HepG2 (cell line): ENCODE data around the gene TMEM231. TPM values are rescaled to one million over a fixed set of nuclear protein-coding genes. Genes with fewer than 3 reads are reported as not detected.
A peak's percentile ranks its signal among the peaks of the same experiment; 100 is the strongest.

Experiments used
- BORCS8-MEF2B ChIP-seq: sonication (generic); formaldehyde crosslinking; IDR thresholded peaks from 2 replicates; pipeline ENCODE4 v1.8.0; 2022; ENCODE audit warnings: mild to moderate bottlenecking, missing genetic modification reagents
- CEBPG ChIP-seq: IDR thresholded peaks from 2 replicates; pipeline ENCODE4 v1.6.1; 2016
- CHD4 ChIP-seq: fragments of 200-600 bp; sonication (generic); IDR thresholded peaks from 2 replicates; pipeline ENCODE4 v1.7.0; 2017; ENCODE audit warnings: mild to moderate bottlenecking, low read length, borderline replicate concordance
- FOXA1 ChIP-seq, 2 experiments: fragments of 450-650 bp in 1 of 2; sonication (generic) in 1 of 2; formaldehyde crosslinking in 1 of 2; IDR thresholded peaks; 2 replicates each; pipeline versions ENCODE4 v1.4.0 to v1.6.1; 2016 to 2020; ENCODE audit warnings: missing genetic modification reagents in 1 of 2
- NCOR1 ChIP-seq: fragments of 200-600 bp; sonication (generic); IDR thresholded peaks from 2 replicates; pipeline ENCODE4 v1.7.0; 2017; ENCODE audit warnings: antibody characterized with exemption, low read length, borderline replicate concordance
- PHF21A ChIP-seq: sonication (generic); formaldehyde crosslinking; IDR thresholded peaks from 2 replicates; pipeline ENCODE4 v1.5.0; 2020; ENCODE audit warnings: mild to moderate bottlenecking, missing genetic modification reagents
- POLR2AphosphoS5 ChIP-seq: IDR thresholded peaks from 2 replicates; pipeline ENCODE4 v1.6.1; 2012; ENCODE audit warnings: low read depth, low read length
- RAD51 ChIP-seq: fragments of 450-650 bp; IDR thresholded peaks from 2 replicates; pipeline ENCODE4 v1.6.1; 2016; ENCODE audit warnings: borderline replicate concordance
- SAP130 ChIP-seq: IDR thresholded peaks from 2 replicates; pipeline ENCODE4 v1.6.1; 2016; ENCODE audit warnings: low read depth
- SIN3A ChIP-seq: IDR thresholded peaks from 2 replicates; pipeline ENCODE4 v1.6.1; 2011; ENCODE audit warnings: low read depth, mild to moderate bottlenecking, control low read depth, low read length, borderline replicate concordance
- SKI ChIP-seq: fragments of 450-650 bp; IDR thresholded peaks from one replicate; pipeline ENCODE4 v1.6.1; 2018; ENCODE audit warnings: mild to moderate bottlenecking; ENCODE audit not compliant: partially characterized antibody
- SMAD9 ChIP-seq: sonication (generic); formaldehyde crosslinking; IDR thresholded peaks from 2 replicates; pipeline ENCODE4 v1.5.1; 2020; ENCODE audit warnings: mild to moderate bottlenecking, missing genetic modification reagents
- SOX5 ChIP-seq: IDR thresholded peaks from 2 replicates; pipeline ENCODE4 v1.6.1; 2016; ENCODE audit warnings: borderline replicate concordance
- SP5 ChIP-seq: IDR thresholded peaks from 2 replicates; pipeline ENCODE4 v1.6.1; 2016; ENCODE audit warnings: low read depth, borderline replicate concordance
- TBL1XR1 ChIP-seq: fragments of 150-350 bp; IDR thresholded peaks from 2 replicates; pipeline ENCODE4 v1.6.1; 2014; ENCODE audit warnings: borderline replicate concordance, low read length; ENCODE audit not compliant: partially characterized antibody
- ZNF101 ChIP-seq: sonication (generic); formaldehyde crosslinking; IDR thresholded peaks from 2 replicates; pipeline ENCODE4 v1.4.0; 2020; ENCODE audit warnings: mild to moderate bottlenecking, low read depth, missing genetic modification reagents, borderline replicate concordance
- ZNF619 ChIP-seq: sonication (generic); formaldehyde crosslinking; IDR thresholded peaks from 2 replicates; pipeline ENCODE4 v1.4.0; 2020; ENCODE audit warnings: mild to moderate bottlenecking, missing genetic modification reagents
- ZNF75D ChIP-seq: sonication (generic); formaldehyde crosslinking; IDR thresholded peaks from 2 replicates; pipeline ENCODE4 v1.8.1; 2023; ENCODE audit warnings: missing genetic modification reagents, mild to moderate bottlenecking, borderline replicate concordance
- ZNF766 ChIP-seq: sonication (generic); formaldehyde crosslinking; IDR thresholded peaks from 2 replicates; pipeline ENCODE4 v1.5.0; 2020; ENCODE audit warnings: missing genetic modification reagents, borderline replicate concordance
- ZNF772 ChIP-seq: sonication (generic); formaldehyde crosslinking; IDR thresholded peaks from 2 replicates; pipeline ENCODE4 v1.5.0; 2020; ENCODE audit warnings: mild to moderate bottlenecking, missing genetic modification reagents
- polyA plus RNA-seq, 8 experiments: library from polyadenylated mRNA; depleted of rRNA in 3 of 8; stranded (reverse) in 7 of 8; unstranded in 1 of 8; fragments of >200 nt; fragmentation: Illumina TruSeq in 4 of 8; extraction: Trizol in 4 of 8; gene quantifications; 2 replicates each; pipeline versions ENCODE4 v1.2.1 to v1.2.3, GENCODE V29; 2011 to 2016; ENCODE audit warnings: low read depth in 4 of 8, missing spikeins in 1 of 8, mixed read lengths in 1 of 8; ENCODE audit not compliant: insufficient read depth in 1 of 8
- total RNA-seq, 5 experiments: library from RNA; depleted of rRNA; stranded (reverse); fragments of >200 nt; fragmentation: Illumina TruSeq; extraction: Trizol; gene quantifications; 2 replicates each; pipeline ENCODE4 v1.2.3, GENCODE V29; 2016; ENCODE audit warnings: low read depth in 1 of 5
- TF ChIP-seq, protein P1 (sequence below): sonication (generic); formaldehyde crosslinking; IDR thresholded peaks from 2 replicates; pipeline ENCODE4 v1.4.0; 2020; ENCODE audit warnings: missing genetic modification reagents, mild to moderate bottlenecking, borderline replicate concordance
- TF ChIP-seq, protein P2 (sequence below): sonication (generic); formaldehyde crosslinking; IDR thresholded peaks from 2 replicates; pipeline ENCODE4 v1.4.0; 2020; ENCODE audit warnings: mild to moderate bottlenecking, low read depth, missing genetic modification reagents
- TF ChIP-seq, protein P3 (sequence below): sonication (generic); formaldehyde crosslinking; IDR thresholded peaks from 2 replicates; pipeline ENCODE4 v1.4.0; 2020; ENCODE audit warnings: mild to moderate bottlenecking, missing genetic modification reagents

The TMEM231 gene
- total and polyA plus RNA-seq, 2 of the 13 experiments (the other 11 are each of a cell fraction or from before 2014, with no cell fraction given), result 3.5 to 7.4 TPM

DNA sequence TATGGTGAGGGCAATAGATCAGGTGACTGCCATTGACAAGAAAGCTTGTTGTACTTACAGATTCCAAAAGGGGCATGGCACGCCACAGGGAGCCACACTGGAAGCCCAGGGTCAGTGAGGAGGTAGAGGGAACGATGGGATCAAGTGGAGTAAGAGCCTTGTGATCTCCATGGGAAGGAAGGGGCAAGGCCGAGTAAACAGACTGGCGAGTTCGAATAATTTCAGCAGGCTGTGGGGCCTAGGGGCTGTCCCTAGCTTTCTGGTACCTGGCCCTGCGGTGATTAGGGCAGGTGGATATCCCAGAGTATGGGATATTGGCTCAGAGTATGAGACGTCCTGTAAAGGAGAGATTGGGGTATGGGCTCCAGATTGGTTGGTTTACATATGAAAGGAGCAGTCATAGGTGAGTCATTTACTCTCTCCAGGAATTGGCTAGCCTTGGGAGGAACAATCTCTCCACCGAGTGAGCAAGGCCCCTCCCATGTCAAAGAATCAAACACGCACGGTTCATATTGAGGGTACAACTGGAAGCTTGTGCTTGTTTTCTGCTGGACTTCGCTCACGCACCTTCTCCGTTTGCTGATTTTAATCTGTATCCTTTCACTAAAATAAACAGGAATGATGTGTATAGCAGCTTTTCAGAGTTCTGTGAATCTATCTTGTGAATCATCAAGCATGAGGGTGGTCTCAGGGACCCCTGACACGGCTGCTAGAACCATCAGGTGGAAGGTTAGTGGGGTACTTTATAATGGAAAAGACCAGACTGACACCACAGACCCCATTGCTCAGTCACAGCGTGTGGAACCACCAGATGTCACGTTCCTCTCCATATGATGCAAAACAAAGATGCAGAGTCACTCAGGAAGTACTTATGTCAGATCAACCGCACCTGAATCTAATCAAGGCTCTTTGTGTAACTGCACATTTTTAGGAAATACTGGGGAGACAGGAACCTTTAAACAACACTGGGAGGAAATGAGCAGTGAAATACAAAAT lies 38.1 kb upstream of the TMEM231 start (continued):
- TF ChIP-seq ZNF101 (CRISPR knock-in tag) (no peak), ZNF766 (CRISPR knock-in tag) (peak; percentile 20; the same call in 1 of the 2 replicates), SIN3A (no peak), ZNF619 (0 out of 2 replicates have a peak, but pooled peaks have one; percentile 39), BORCS8-MEF2B (CRISPR knock-in tag) (0 out of 2 replicates have a peak, but pooled peaks have one; percentile 37), SP5 (peak; percentile 39; the same call in 1 of the 2 replicates), PHF21A (CRISPR knock-in tag) (peak; percentile 39; the same call in 1 of the 2 replicates), ZNF772 (CRISPR knock-in tag) (no peak), SMAD9 (CRISPR knock-in tag) (no peak), SKI (peak; percentile 48), RAD51 (no peak), ZNF75D (no peak), SOX5 (no peak; the same call in 1 of the 2 replicates), NCOR1 (peak; percentile 60; the same call in 1 of the 2 replicates), CHD4 (peak; percentile 72; the same call in 1 of the 2 replicates), SAP130 (CRISPR knock-in tag) (peak; percentile 49; the same call in 1 of the 2 replicates), TBL1XR1 (peak; percentile 64), CEBPG (CRISPR knock-in tag) (peak; percentile 38; the same call in 1 of the 2 replicates), POLR2AphosphoS5 (no peak), FOXA1 (IDR thresholded peaks at IDR 0.05) (no peak), FOXA1 (CRISPR knock-in tag; IDR thresholded peaks at IDR 0.05) (peak; percentile 30; the same call in 1 of the 2 replicates)
- TF ChIP-seq, protein P1, sequence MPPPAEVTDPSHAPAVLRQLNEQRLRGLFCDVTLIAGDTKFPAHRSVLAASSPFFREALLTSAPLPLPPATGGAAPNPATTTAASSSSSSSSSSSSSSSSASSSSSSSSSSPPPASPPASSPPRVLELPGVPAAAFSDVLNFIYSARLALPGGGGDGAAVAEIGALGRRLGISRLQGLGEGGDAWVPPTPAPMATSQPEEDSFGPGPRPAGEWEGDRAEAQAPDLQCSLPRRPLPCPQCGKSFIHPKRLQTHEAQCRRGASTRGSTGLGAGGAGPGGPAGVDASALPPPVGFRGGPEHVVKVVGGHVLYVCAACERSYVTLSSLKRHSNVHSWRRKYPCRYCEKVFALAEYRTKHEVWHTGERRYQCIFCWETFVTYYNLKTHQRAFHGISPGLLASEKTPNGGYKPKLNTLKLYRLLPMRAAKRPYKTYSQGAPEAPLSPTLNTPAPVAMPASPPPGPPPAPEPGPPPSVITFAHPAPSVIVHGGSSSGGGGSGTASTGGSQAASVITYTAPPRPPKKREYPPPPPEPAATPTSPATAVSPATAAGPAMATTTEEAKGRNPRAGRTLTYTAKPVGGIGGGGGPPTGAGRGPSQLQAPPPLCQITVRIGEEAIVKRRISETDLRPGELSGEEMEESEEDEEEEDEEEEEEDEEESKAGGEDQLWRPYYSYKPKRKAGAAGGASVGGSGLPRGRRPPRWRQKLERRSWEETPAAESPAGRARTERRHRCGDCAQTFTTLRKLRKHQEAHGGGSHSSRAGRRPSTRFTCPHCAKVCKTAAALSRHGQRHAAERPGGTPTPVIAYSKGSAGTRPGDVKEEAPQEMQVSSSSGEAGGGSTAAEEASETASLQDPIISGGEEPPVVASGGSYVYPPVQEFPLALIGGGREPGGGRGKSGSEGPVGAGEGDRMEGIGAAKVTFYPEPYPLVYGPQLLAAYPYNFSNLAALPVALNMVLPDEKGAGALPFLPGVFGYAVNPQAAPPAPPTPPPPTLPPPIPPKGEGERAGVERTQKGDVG (CRISPR knock-in tag), result no peak
- TF ChIP-seq, protein P2, sequence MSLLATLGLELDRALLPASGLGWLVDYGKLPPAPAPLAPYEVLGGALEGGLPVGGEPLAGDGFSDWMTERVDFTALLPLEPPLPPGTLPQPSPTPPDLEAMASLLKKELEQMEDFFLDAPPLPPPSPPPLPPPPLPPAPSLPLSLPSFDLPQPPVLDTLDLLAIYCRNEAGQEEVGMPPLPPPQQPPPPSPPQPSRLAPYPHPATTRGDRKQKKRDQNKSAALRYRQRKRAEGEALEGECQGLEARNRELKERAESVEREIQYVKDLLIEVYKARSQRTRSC (CRISPR knock-in tag), result no peak
- TF ChIP-seq, protein P3, sequence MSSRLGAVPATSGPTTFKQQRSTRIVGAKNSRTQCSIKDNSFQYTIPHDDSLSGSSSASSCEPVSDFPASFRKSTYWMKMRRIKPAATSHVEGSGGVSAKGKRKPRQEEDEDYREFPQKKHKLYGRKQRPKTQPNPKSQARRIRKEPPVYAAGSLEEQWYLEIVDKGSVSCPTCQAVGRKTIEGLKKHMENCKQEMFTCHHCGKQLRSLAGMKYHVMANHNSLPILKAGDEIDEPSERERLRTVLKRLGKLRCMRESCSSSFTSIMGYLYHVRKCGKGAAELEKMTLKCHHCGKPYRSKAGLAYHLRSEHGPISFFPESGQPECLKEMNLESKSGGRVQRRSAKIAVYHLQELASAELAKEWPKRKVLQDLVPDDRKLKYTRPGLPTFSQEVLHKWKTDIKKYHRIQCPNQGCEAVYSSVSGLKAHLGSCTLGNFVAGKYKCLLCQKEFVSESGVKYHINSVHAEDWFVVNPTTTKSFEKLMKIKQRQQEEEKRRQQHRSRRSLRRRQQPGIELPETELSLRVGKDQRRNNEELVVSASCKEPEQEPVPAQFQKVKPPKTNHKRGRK (CRISPR knock-in tag), result no peak
